8988T (cell line): ENCODE data around the gene PSMB1.
"Not testable (repeated sequence)": the region's sequence is repeated elsewhere in the genome, so short reads cannot be mapped to it uniquely, and the experiment has no call there.

Experiments used
- DNase-seq: peaks from one replicate; pipeline ENCODE4 v3.0.0; 2011

The PSMB1 gene

DNA sequence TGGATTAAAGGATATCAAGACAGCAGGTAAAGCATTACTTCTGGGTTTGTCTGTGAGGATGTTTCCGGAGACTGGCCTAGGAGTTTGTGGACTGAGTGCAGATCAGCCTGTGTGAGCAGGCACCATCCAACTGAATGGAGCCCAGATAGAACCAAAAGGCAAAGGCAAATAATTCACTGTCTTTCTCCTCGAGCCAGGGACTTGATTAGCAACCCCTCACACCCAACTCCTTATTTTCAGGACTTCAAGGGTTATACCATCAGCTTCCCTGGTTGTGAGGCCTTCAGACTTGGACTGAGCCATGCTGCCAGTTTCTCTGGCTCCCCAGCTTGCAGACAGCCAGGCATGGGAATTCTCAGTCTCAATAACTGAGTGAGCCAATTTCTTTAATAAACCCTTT, 19.3 kb downstream of the PSMB1 start:
- no peak for DNase-seq

DNA sequence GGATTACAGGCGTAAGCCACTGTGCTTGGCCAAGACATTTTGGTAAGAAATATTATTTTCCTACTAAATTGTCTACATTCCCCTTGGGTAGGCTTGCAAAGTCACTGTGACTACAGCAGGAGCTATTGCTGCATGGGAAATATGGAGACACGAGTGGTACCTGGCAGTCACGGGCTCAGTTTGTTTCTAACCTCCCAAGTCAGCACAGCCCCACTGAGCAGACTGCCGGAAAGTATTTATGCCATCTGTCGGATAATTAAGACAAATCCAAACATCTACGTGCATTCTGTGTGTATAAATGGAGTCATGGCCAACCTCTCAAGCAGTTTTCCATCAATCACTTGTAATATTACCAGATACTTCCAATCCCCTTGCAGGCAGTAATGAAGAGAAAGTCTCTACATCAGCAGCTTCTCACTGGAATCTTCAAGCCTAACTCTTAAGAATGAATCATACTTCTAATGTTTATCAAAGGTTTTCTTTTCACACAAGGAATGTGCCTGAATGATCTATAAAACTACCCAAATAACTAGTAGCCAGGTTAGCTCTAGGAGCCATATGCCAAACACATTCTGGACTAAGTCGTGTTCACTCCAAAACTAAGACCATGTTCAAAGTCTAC, 20.1 kb downstream of the PSMB1 start:
- DNase-seq = no peak

DNA sequence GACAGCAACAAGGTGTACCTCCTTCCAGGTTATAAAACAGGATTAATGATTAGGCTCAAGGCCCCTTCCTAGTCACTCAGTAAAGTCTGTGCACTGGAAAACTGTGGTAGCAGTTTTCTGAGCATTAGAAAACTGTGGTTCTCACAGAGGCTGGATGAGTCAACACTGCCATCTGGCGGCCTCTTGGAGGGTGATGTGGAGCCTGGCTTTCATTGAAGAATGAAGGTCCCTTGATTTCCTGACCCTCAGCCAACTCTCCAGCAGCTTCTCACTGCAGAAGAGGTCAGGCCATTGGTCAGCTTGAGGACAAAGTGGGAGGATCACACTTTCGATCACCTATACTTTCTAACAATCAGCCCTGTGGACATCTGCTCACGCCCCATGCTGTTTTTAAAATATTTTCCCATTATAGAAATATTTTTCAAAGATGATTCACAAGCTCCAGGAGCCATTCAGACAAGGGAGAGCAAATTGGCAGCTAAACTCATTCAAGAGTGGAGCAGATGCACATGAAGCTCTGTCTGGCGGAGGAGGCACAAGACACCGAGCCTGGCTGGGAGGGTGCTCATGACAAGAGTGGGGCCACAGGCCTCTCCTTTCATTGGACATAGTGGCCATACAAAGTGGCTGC, 23.2 kb downstream of the PSMB1 start:
- peak; percentile 35 for DNase-seq

DNA sequence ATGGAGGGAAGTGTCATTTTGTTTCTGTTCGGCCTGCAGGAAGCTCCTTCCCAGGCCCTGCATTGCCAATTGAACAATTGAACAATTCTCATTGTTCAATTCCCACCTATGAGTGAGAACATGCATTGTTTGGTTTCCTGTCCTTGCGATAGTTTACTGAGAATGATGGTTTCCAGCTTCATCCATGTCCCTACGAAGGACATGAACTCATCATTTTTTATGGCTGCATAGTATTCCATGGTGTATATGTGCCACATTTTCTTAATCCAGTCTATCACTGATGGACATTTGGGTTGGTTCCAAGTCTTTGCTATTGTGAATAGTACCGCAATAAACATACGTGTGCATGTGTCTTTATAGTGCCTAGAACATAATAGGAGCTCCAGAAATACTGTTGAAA, 25.1 kb downstream of the PSMB1 start:
- DNase-seq = not testable (repeated sequence)

DNA sequence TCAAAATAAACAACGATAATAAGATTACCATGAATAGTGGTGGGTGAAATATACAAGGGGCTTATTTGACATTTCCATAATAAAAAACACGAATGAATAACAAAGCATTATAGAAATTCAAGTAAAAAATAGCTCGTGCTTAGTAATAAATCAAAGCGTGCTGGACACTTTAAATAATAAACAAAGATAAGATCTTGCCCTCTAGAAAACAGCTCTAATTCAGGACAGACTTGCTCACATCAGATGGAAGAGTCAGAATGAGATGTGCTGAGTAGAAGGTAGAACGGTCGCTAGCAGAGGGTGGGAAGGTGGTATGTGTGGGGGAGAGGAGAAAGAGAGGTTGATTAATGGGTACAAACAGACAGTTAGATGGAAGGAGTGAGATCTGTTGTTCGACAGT, 27.3 kb downstream of the PSMB1 start:
- DNase-seq = no peak

DNA sequence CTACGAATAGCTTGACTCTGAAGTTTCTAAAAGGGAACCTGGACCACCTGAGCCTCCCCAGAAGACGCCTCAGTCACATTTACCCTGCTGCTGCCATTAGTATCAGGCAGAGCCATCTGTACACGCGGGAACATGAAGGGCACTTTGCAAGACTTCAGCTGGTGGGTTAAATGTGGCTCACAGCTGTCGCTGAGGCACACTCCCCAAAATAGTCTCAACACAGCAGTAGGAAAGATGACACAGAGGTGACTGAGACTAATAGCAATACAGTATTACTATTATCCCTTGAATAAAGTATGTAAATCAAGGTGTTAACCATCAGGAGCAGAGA, 29.0 kb downstream of the PSMB1 start:
- no peak for DNase-seq

DNA sequence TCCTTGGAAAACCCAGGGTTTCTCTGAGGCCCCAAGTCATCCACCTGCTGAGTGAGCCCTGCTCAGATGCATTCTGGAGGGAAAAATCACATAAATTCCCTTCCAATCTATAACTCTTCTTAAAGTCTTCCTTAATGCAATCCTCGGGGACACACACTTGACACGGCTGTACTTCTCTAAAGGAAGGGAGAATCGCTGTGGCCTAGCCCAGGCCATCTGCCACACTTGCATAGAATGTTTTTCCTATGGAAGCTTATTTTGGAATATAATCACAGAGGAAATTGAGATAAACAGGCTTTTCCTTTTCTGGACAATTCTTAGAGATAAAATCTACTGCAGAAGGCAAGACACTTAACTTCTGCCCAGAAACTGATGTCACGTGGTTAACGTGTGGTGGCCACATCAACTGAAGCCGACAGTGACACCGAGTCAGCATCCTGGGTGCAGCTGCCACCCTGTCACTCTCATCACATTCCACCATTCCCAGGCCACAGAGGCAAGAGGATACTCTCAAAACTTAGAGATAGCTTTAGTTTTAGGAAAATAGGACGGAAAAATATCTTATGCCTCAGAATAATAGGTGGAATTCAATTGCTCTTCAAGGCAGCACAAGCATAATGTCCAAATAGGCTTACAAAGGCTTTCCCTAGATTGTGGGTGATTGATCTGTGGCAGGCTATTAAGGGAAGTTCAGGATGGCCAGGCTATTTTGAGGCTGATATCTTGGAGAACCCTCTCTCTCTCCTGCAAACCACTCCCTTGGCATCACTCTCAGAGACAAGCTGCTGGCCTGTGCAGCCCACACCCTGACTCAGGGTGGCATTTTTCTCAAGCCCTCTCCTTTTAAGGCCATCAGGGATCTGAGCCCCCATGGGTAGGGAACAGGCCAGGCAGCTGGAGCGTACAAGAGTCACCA, 29.6 kb downstream of the PSMB1 start:
- DNase-seq = no peak

DNA sequence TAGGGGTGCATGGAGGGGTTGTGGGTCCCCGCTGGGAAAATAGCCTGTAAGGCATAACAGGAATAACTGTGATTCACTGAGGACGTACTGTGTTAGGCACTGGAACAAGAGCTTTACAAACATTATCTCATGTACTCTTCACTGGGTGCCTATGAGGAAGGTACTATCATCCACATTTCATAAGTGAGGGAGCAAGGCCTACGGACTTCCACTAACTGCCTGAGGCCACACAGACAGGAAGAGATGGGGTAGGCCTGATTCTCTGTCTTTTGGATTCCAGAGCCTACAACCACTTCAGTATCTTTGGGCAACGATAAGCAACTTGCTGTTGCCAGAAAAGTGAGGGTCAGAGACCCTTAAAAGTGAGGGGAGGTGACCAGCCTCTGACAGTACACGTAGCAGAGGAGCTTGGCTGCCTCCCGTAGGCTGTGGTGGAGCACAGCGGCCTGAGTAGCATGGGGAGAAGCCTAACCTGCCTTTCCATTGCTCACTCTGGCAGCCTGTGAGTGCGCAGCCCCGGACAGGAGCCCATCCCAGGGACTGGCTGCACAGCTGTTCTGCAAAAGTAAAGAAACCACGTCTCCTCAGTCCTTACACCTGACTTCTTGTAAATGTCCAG, 30.4 kb downstream of the PSMB1 start:
- DNase-seq = no peak

DNA sequence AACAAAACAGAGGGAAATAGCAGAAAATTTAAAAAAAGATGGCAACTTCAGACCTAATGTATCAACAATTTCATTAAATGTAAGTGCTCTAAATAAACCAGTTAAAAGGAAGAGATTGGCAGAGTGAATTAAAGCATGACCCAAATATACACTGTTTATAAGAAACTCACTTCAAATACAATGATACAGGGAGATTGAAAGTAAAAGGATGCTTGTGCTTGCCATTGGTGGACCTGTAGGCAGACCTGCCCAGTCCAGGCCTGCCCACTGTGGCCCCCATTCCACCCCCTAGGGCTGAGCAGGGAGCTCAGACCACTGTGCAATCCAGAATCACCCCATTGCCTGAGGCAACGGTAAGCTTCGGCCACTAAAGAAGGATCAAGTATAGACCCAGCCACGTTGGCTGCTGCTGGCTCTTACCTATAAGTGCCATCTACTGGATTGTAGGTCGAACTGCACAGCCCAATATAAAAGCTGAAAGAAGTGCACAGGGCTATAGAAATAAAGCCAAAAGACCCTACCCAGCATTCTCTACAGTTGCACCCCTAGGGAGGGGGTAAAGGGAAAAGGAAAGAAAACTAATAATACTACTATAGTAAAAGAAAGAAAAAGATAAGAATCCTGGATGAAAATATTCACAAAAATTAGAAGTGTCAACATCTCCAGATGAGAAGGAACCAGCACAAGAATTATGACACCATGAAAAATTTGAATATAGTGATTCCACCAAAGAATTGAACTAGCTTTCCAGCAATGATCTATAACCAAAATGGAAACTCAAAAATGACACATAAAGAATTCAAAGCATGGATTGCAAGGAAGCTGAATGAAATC, 36.1 kb downstream of the PSMB1 start:
- no peak for DNase-seq

DNA sequence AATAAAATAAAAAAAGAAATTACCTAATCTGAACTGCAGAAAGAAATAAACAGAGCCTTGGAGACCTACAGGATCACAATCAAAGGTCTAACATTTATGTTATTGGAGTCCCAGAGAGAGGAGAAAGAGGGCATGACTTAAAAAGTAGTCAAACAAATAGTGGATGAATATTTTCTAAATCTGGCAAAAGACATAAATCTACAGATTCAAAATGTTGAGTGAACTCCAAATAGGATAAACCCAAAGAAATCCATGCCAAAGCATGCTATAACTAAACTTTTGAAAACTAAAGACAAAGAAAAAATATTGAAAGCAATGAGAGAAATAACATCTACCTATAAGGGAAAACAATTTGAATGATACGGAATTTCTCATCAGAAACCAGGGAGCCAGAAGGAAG, 38.2 kb downstream of the PSMB1 start:
- no peak for DNase-seq

DNA sequence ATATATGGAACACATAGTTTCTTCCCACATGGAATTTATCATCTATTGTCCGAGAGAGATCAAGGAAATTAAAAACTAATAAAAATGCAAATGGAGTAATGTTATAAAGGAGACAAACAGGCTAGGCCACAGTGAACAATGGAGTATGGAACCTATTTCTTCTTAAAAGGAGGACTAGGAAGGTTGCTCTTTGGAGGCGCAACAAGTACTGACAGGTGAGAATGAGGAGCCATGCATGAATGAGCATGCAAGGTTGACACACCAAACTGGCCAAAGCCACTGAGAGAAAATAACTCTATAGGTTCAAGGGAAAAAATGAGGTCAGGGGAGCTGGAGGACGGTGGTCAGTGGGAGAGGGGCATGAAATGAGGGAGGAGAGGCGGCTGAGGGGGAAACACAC, 40.9 kb downstream of the PSMB1 start:
- no peak for DNase-seq

DNA sequence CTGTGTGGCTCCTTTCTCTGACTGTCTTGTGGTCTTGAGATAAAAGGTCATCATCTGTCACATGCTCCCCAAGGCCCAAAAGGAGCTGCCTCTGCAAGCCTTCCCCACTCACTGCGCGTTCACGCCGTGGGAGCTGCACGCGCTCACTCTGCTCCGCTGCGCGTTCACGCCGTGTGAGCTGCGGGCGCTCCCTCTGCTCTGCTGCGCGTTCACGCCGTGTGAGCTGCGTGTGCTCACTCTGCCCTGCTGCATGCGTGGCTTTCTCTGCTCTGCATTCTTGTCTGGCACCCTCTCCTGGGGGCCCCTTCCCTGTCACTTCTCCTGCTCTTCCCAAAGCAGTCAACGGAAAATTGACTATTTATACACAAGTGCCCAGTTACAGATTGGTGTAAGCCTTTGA, 42.5 kb downstream of the PSMB1 start:
- no peak for DNase-seq

DNA sequence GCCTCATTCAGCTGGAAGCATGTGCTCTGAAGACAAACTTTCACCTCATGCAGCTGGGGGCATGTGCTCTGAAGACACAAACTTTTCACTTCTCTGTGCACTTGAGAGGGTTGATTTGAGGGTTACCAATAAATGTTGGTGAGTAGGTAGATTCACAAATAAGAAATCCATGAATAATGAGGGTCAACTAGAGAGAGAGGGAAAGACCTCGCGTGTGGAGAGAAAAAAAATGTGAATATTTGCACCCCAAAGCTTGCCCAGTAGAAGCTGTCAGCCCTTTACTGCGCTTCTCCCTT, 43.4 kb downstream of the PSMB1 start:
- DNase-seq = no peak

DNA sequence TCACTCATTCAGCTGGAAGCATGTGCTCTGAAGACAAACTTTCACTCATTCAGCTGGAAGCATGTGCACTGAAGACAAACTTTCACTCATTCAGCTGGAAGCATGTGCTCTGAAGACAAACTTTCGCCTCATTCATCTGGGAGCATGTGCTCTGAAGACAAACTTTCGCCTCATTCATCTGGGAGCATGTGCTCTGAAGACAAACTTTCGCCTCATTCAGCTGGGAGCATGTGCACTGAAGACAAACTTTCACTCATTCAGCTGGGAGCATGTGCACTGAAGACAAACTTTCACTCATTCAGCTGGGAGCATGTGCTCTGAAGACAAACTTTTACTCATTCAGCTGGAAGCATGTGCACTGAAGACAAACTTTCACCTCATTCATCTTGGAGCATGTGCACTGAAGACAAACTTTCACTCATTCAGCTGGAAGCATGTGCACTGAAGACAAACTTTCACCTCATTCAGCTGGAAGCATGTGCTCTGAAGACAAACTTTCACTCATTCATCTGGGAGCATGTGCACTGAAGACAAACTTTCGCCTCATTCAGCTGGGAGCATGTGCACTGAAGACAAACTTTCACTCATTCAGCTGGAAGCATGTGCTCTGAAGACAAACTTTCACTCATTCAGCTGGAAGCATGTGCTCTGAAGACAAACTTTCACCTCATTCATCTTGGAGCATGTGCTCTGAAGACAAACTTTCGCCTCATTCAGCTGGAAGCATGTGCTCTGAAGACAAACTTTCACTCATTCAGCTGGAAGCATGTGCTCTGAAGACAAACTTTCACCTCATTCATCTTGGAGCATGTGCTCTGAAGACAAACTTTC, 44.0 kb downstream of the PSMB1 start:
- DNase-seq = not testable (repeated sequence)

DNA sequence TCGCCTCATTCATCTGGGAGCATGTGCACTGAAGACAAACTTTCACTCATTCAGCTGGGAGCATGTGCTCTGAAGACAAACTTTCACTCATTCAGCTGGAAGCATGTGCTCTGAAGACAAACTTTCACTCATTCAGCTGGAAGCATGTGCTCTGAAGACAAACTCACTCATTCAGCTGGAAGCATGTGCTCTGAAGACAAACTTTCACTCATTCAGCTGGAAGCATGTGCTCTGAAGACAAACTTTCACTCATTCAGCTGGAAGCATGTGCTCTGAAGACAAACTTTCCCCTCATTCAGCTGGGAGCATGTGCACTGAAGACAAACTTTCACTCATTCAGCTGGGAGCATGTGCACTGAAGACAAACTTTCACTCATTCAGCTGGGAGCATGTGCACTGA, 44.8 kb downstream of the PSMB1 start:
- not testable (repeated sequence) for DNase-seq

DNA sequence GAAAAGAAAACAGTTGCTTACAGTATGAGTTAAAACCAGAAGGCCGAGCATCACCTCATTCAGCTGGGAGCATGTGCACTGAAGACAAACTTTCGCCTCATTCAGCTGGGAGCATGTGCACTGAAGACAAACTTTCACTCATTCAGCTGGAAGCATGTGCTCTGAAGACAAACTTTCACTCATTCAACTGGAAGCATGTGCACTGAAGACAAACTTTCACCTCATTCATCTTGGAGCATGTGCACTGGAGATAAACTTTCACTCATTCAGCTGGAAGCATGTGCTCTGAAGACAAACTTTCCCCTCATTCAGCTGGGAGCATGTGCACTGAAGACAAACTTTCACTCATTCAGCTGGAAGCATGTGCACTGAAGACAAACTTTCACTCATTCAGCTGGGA, 45.4 kb downstream of the PSMB1 start:
- DNase-seq = not testable (repeated sequence)

DNA sequence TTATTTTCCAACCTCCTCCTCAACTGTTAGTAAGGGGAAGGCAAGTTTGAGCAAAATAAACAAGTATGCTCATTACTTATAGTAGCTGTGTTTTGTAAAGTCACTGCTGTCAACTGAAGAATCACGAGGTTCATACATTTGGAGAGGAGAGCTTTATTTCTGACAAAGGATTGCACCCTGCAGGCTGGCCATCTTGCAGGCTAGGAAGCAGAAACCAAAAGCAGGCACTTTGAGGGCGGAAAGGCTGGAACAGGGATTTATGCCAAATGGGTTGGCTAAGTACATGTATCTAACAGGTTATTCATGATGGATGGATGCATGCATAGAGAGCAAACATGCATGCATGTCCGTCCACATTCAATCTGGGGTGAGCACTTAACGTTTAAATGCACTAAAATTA, 46.7 kb downstream of the PSMB1 start:
- no peak for DNase-seq

DNA sequence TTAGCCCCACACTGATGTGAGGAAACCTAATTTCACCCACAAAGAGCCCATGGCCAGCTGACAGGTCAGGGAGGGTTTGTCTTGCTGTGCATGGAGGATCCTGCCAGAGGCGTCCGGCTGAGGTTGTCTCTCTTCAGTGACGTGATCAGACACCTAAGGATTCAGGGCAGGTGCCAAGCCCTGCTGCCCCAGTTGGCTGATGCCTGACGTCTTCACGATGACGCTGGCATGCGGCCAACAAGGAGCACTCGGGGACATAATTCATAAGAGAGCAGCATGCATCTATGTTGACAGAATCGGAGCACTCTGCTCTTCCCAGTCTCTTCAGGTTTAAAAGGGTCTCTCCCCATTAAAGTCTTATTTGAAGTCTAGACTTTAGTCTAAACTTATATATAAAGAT, 47.8 kb downstream of the PSMB1 start:
- DNase-seq = no peak

DNA sequence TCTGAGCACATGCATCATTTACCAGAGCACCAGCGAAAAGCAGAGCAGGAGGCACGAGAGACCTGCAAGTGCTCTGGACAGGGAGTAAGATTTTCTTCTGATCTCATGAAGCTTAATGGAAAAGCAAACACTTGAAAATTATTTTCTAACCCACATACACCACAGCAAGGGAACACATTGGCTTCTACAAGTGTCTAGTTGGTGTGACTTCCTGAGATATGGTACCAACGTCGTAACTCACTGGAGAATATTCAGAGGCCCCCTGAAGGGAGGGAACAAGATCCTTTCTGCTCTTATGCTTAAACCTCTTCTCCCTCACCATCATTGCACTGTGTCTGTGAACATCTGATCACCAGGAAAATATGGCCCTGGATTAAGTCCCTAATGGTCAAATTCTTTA, 48.6 kb downstream of the PSMB1 start:
- no peak for DNase-seq

DNA sequence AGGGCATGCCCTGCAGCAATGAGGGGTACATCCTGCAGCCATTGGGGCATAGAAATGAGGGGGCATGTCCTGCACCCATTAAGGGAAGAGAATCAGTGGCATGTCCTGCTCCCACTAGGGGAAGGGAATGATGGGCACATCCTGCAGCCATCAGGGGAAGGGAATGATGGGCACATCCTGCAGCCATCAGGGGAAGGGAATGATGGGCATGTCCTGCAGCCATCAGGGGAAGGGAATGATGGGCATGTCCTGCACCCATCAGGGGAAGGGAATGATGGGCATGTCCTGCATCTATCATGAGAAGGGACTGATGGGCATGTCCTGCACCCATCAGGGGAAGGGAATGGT, 49.7 kb downstream of the PSMB1 start:
- DNase-seq = no peak

DNA sequence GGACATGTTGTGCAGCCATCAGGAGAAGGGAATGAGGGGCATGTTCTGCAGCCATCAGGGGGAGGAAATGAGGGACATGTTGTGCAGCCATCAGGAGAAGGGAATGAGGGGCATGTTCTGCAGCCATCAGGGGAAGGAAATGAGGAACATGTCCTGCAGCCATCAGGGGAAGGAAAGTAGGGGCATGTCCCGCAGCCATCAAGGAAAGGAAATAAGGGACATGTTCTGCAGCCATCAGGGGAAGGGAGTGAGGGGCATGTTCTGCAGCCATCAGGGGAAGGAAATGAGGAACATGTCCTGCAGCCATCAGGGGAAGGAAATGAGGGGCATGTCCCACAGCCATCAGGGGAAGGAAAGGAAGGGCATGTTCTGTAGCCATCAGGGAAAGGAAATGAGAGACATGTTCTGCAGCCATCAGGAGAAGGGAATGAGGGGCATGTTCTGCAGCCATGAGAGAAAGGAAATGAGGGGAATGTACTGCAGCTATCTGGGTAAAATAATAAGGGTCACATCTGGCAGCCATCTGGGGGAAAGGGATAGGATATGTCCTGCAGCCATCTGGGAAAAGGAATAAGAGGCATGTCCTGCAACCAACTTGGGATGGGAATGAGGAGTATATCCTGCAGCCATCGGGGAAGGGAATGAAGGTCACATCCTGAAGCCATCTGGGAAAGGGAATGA, 50.2 kb downstream of the PSMB1 start:
- DNase-seq = not testable (repeated sequence)

DNA sequence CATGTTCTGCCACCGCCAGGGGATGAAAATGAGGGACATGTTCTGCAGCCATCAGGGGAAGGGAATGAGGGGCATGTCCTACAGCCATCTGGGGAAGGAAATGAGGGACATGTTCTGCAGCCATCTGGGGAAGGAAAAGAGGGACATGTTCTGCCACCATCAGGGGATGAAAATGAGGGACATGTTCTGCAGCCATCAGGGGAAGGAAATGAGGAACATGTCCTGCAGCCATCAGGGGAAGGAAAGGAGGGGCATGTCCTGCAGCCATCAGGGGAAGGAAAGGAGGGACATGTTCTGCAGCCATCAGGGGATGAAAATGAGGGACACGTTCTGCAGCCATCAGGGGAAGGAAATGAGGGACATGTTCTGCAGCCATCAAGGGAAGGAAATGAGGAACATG, 50.8 kb downstream of the PSMB1 start:
- not testable (repeated sequence) for DNase-seq
